CD4-positive, alpha-beta T cell treated with Interleukin-15 for 4 hours (primary cell): ENCODE data around the gene HOXB4.

Source experiments
- DNase-seq: peaks from one replicate; pipeline ENCODE4 v3.0.0-alpha.2; 2020; ENCODE audit warnings: low spot score

HOXB4 gene

DNA sequence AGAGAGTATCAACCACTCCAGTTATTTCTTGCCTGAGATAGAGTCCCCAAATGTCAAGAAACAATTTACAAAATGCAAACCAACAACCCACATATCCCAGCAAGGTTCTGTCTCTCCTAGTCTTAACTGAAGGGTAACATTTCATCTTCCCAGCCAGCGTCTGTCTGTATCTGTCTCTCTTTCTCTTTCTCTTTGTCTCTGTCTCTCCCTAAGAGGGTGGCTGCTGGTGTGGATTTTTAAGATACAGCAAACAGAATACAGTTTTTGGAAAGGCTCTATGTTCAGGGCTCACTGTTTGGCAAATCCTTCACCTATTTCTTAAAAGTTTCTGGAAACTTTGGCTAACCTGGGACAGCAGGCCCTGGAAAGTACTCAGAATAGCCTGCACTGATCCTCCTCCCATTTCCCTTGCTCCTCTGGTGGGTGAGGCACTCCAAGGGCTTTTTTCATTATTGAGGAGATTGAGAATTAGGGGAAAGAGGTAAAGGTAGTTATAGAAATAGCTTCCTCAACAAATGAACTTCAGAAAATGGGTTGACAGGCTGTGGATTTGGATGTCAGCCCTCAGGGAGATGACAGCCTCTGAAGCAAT is 6.2 kb downstream of the HOXB4 start:
- DNase-seq: no peak

GRCh38 chr17:48571024-48571818 is 6.9 kb downstream of the HOXB4 start:
- no peak for DNase-seq

- no peak for DNase-seq
These were observed 7.7 kb downstream of the HOXB4 start for GRCh38 chr17:48570325-48571023.

DNA sequence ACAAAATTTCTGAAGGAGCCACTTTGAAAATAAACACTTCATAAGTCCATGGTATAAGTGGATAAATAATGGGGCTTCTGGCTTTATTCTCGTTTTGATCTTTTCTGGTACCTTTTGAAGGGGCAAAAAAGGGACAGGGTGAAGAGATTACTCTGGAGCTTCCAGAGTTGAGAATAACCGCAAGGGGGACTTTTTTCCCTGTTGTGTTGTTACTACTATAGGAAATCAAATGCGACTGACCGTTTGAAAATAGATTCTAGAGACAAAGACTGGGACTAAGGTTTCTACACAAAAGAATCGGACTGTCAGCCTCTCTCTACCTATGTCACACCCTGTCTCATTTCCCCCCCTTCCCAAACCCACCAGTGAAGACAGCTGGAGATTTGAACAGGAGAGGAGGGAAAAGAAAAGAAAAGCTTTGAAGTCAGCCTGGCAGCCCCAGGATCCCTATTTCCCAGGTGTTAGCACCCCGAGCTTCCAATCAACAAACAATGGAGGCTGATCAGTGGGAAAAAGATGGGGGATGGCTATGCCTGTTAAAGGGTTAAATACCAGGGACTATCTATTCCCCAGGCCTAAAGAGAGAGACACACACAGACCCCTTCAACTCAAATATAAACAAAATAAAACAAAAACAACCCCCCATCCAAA is 8.4 kb downstream of the HOXB4 start:
- no peak for DNase-seq

- DNase-seq: no peak
These were observed 8.9 kb downstream of the HOXB4 start for GRCh38 chr17:48569240-48569582.

DNA sequence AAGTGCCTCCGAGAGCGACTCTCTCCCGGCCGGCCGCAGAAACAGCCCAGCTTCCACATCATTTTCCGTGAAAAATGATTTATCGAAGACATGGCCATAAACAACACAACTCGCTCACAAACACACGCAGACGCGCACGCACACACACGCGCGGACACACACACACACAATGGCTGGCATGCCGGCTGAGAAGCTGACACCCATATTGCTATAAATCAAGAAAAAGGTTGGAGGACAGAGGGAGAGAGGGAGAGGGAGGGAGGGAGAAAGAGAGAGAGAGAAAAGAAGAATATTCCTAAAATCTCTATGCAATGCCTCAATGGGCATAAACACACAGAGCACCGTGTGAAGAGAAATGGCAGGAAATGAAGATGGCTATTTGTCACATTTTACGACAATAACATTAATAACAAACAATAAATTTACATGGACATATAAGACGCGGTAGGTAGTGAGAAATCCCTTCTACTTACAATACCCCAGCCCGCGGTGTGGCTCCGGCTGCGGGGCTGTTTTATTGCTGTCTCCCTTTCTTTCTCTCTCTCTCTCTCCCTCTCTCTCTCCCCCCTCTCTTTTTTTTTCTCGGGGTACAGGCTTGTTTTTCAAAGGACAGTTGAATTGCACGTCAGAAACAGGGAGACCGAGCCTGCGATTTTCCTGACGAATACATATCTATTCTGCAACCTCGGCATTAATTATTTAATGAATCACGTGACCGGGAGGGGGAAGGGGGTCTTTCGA is 9.5 kb downstream of the HOXB4 start:
- no peak for DNase-seq

- DNase-seq: no peak
These were observed 10.3 kb downstream of the HOXB4 start for GRCh38 chr17:48567646-48568354.

GRCh38 chr17:48567209-48567608 is 10.9 kb downstream of the HOXB4 start:
- no peak for DNase-seq

GRCh38 chr17:48566717-48567116 is 11.4 kb downstream of the HOXB4 start:
- DNase-seq: no peak

DNA sequence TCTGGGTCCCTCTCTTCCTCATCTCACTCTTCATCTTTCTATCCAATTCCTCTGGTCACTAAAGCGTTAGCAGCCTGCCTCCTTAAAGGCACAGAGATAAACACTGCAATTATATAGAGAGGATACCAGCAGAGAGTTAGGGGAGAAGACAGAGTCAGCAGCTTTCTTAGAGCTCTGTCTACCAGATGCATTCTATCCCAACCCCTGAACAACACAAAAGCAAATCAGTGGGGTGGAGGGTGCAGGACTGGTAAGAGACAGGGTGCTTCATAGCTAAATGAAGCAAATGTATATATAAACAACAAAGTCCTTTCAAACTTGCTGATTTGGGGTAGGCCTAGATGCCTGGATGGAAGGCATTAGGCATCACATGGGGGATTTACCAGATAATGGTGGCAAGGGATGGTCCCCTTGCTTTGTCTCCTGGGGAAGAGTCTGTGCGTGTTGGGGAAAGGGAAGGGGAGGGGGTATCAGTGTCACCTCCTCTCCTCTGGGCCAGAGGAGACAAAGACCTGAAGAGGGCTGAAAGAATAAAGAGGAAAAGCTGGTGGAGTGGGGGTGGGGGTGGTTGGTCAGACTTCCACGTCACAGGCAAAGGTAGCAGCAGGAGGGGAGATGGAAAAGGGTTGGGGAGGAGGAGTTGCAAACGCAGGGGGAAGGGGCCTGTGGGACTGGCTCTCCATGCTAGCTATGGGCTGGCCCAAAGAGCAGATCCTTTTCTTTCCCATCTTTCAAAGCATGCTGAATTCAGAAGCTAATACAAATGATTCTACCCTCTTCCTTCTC is 12.0 kb downstream of the HOXB4 start:
- DNase-seq: no peak

DNA sequence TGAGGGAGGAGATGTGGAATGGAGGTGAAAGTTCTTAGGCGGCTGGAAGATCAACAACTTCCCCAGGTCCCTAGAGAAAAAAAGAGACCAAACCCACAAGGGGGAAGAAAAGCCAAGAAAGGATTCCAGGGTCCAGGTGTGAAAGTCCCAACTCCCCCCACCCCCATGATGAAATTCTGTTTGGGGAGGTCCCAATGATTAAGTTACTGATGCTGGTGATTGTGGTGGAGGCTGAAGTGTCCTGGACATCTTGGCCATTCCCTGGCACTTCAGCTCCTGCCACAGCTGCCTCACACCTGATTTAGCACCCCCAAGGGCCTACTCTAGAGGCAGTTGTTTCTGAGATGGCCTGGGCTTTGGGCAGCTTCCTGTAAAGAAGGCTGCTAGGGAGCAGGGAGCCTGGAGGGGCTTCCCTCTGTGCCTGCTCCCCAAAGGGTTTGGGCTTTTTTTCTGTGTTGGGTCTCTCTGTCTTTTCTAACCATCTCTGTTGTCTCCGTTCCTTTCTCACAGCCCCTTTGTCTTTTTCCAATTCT is 13.1 kb downstream of the HOXB4 start:
- DNase-seq: no peak

GRCh38 chr17:48564188-48565021 is 13.7 kb downstream of the HOXB4 start:
- DNase-seq: no peak

DNA sequence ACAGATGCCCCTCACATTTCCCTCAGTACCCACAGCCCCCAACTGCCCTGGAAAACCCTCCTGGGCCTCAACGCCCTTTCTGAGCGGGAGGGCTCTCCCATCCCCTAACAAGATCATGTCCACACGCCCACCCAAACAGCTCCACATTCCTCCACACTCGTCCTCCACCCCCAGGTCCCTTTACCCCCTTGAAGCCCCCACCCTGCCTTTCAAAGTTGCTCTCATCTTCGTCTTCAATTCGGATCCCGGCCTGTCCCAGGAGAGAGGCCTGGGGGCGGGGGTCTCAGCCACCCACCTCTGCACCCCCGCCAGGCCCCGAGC is 14.3 kb downstream of the HOXB4 start:
- DNase-seq: no peak

DNA sequence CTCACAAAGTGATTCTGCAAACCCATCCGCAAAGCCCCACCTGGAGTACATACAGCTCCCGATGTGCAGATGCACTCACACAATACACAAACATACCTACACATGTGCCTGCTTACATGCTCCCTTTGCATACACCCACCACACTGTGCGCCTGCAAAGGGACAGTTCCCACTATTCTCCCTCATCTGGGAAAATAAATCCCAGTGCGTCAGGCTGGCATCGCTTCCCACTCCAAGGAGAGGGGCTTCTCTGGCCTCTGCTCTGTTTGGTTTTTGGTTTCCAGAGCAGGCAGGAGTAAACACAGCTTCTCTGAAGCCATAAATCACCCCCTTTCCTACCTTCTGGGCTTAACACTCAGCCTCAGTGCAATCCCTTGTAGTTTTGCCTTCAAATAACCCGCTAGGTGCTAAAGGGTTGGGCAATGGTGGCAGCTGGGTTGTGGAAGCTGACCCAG is 14.7 kb downstream of the HOXB4 start:
- DNase-seq: no peak

GRCh38 chr17:48562934-48563333 is 15.2 kb downstream of the HOXB4 start:
- DNase-seq: no peak

- peak; percentile 13 for DNase-seq
These were observed 16.0 kb downstream of the HOXB4 start for GRCh38 chr17:48561884-48562810.

- DNase-seq: no peak
These were observed 18.0 kb downstream of the HOXB4 start for GRCh38 chr17:48559840-48560817.
